K562 (cell line): Measurements from ENCODE around the gene CRYBG3.

Experiments used
- ZNF79 ChIP-seq: fragments of 250-450 bp; sonication (Bioruptor Pico); IDR thresholded peaks from 2 replicates; pipeline ENCODE4 v1.4.0; 2020; ENCODE audit warnings: low read depth, mild to moderate bottlenecking, moderate library complexity
- TF ChIP-seq, protein P1 (sequence below): fragments of 250-450 bp; sonication (Bioruptor Pico); IDR thresholded peaks from 2 replicates; pipeline ENCODE4 v1.5.0; 2020; ENCODE audit warnings: mild to moderate bottlenecking, borderline replicate concordance

DNA sequence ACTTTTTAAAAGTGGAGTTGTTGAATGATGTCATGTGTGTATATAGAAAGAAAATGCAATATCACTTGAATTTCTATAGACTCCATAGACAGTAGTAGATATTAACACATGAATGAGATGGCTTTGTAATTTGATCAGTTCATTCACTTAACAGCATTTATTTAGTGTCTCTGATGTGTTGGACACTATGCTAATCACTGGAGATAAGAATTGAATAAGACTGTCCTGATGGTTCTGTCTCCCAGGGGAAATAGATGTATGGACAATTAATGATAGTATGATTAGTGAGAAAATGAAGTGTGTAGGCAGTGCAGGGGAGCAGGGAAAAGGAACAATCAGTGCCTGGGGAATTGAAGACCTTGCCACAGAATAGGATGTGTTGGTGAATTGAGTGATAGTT, 77.5 kb downstream of the CRYBG3 start:
- TF ChIP-seq ZNF79 (CRISPR knock-in tag), result no peak
- TF ChIP-seq, protein P1, sequence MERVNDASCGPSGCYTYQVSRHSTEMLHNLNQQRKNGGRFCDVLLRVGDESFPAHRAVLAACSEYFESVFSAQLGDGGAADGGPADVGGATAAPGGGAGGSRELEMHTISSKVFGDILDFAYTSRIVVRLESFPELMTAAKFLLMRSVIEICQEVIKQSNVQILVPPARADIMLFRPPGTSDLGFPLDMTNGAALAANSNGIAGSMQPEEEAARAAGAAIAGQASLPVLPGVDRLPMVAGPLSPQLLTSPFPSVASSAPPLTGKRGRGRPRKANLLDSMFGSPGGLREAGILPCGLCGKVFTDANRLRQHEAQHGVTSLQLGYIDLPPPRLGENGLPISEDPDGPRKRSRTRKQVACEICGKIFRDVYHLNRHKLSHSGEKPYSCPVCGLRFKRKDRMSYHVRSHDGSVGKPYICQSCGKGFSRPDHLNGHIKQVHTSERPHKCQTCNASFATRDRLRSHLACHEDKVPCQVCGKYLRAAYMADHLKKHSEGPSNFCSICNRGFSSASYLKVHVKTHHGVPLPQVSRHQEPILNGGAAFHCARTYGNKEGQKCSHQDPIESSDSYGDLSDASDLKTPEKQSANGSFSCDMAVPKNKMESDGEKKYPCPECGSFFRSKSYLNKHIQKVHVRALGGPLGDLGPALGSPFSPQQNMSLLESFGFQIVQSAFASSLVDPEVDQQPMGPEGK (CRISPR knock-in tag), result no peak
